GM19043 (cell line): Measurements from ENCODE around the gene CAMK1D.

Experiments
- ATAC-seq: cut with Tn5 transposase; IDR thresholded peaks from one replicate; pipeline ENCODE4 v1.9.1; 2021; ENCODE audit warnings: low read depth; ENCODE audit not compliant: unreplicated experiment

CAMK1D gene

GRCh38 chr10:12509016-12509793 lies 159.9 kb downstream of the CAMK1D start:
- no peak for ATAC-seq

- ATAC-seq = no peak
Measured at GRCh38 chr10:12509794-12510100, 160.4 kb downstream of the CAMK1D start.

GRCh38 chr10:12510501-12510941 lies 161.2 kb downstream of the CAMK1D start:
- no peak for ATAC-seq

DNA sequence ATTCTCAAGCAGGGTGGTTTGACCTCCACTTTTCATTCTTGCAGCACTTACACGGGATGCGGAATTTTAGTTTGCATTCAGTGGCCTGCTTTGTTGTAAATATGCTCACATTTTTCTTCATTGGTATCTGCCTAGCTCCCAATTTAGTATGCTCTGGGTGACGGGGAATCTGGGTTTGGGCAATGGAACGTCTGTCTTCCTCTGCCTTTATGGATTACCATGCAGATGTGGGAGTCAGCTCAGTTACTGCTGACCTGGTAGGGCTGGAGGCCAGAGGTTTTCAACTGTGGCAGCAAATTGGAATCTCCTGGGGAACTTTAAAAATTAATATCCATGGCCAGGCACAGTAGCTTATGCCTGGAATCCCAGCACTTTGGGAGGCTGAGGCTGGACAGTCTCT lies 161.6 kb downstream of the CAMK1D start:
- no peak for ATAC-seq

DNA sequence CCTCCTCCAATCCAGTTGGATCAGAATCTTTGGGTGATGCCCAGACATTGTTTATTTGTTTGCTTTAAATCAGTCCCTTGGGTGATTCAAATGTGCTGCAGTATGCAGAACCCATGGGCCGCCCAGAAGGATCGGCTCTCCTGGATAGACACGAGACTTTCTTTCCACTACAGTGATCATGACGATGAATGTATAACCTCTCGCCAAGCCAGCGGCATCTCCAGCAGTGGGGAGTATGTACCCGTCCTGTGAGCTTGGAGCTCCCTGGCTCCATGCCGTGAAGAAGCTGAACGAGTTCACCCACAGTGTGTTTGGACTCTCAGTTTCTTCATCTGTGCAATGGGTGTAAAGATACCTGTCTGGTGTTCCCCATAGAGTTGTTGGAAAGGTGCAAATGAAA lies 162.3 kb downstream of the CAMK1D start:
- no peak for ATAC-seq

DNA sequence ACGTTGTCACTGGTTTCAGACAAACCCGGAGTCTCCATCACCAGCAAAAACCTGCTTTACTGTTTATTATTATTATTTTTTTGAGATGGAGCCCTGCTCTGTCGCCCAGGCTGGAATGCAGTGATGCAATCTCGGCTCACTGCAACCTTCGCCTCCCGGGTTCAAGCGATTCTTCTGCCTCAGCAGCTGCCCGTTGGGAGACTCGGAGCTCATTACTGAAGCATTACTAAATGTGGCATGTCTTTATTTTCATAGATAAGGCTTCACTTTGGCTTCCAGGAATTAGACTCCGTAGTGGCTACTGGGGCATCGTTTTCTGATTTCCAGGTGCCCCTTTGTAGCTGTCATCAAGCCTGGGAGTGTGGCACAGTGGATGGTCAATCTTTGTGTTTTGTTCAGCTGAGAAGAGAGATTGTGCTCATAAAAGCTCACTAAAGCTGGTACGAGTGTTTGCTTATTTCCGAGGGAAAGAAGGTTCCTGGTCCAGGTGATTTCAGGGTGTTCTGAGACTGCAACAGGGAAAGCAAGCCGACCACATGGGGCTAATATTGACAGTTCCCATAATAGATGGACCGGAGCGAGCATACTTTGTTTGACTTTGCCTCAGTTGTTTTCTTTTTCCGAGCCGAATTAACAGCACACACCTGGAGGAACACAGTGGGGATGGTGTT lies 163.1 kb downstream of the CAMK1D start:
- no peak for ATAC-seq

DNA sequence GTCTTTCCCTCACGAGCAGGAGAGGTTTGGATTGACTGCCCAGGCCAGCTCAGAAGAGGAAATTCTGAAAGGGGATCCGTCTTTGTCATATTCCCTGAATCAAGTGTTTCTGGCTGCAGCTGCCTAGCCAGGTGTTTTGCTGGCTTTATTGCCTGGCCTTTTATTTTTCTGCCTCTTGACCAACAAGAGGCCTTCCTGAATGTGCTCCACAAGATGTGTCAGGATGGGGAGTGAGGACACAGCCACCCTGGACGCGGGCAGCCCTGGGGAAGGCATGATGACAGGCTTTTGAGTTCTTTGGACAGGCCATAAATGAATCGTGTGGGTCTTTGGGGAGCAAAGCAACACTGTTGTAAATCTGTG lies 163.6 kb downstream of the CAMK1D start:
- ATAC-seq = no peak

GRCh38 chr10:12513775-12514673 lies 164.7 kb downstream of the CAMK1D start:
- no peak for ATAC-seq

GRCh38 chr10:12518024-12518423 lies 168.7 kb downstream of the CAMK1D start:
- ATAC-seq = no peak

- no peak for ATAC-seq
Measured at GRCh38 chr10:12521423-12521822, 172.1 kb downstream of the CAMK1D start.

- ATAC-seq = no peak
Measured at GRCh38 chr10:12526311-12526710, 177.0 kb downstream of the CAMK1D start.

- ATAC-seq = no peak
Measured at GRCh38 chr10:12529976-12530375, 180.6 kb downstream of the CAMK1D start.

DNA sequence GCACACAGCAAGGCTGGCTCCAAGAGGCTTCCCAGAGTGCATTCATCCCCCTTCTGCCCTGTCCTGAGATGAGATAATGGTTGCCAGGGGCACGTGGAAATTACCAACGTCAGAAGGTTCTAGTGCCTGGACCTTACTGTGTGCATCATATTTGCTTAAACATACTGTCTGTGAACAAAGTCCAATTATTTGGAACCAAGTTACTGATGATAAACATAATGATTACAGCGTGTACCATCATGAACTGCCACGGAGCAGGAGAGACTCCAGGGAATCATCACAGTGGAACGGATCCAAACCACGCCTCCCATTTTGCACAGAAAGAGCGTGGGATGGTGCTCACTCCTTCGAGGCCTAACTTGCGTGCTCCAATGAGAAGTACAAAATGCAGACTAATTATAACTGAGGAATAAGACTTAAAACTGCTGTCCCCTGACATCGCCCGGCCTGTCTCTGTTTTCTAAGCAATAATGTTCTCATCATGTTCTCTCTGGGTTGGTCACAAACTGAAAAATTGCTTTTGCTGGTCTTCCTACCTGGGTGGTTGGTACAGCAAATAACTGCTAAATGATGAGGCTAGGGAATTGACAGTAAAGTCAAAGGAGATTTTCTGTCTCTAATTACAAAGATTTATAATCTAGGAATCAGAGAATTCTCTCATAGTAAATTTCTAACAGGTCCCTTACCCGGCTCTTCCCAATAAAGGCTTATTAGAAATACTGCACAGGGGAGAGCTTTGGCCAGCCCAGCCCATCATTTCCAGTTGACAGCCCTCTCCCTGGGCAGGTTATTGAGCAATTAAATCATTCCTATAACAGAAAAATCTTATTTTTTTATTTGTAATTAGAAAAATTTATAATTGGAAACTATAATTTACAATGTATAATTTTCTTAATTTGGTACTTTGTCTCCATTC lies 182.2 kb downstream of the CAMK1D start:
- ATAC-seq = no peak

GRCh38 chr10:12533151-12533550 lies 183.8 kb downstream of the CAMK1D start:
- ATAC-seq = no peak

GRCh38 chr10:12533723-12534122 lies 184.4 kb downstream of the CAMK1D start:
- ATAC-seq = no peak

- ATAC-seq = no peak
Measured at GRCh38 chr10:12534824-12535223, 185.5 kb downstream of the CAMK1D start.

DNA sequence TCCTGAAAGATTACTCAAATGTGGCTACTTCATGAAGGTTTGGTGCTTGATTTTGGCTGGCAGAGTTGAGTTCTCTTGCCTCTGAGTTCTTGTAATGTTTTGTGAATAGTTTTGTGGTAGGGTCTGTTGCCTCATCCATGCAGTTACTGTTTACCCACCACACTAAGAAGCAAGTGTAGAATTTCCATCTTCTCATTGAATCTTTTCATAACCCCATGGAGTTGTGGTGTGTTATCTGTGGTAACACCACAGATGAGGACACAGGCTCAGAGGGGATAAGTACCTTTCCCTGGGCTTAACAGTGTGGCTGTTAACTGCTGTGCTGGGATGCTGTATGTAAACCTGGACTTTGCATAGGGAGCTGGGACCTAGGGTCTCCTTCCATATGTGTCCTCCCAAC lies 186.3 kb downstream of the CAMK1D start:
- no peak for ATAC-seq

DNA sequence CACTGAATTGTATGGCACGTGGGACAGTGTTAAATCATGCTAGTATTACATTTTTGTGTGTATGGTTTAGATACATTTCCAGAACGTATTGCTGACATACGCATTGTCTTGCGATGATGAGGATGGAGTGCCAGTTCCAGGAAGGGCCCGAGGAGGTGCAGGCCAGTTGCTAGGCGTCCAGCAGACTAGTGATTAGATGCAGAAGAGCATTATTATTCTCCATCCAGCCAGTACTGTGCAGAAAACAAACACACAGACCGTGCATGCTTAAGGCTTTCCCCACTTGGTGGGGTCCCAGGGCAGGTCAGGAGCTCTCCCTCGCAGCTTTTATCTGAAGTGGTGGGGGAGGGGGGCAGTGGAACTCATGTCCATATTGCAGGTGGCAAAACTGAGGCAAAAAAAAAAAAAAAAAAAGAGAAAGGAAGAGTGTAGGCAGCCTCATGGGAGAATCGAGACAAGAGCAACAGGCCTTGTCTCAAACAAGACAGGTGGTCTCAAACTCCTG lies 189.2 kb downstream of the CAMK1D start:
- no peak for ATAC-seq

GRCh38 chr10:12539350-12540164 lies 190.2 kb downstream of the CAMK1D start:
- ATAC-seq = no peak
